Epidermal melanocyte (primary cell): ENCODE results near the gene COL25A1.
"Not testable (repeated sequence)": the region's sequence is repeated elsewhere in the genome, so short reads cannot be mapped to it uniquely, and the experiment has no call there.

Source experiments
- DNase-seq: peaks from one replicate; pipeline ENCODE4 v3.0.0; 2011; ENCODE audit warnings: low spot score; ENCODE audit not compliant: insufficient read length

Gene COL25A1

DNA sequence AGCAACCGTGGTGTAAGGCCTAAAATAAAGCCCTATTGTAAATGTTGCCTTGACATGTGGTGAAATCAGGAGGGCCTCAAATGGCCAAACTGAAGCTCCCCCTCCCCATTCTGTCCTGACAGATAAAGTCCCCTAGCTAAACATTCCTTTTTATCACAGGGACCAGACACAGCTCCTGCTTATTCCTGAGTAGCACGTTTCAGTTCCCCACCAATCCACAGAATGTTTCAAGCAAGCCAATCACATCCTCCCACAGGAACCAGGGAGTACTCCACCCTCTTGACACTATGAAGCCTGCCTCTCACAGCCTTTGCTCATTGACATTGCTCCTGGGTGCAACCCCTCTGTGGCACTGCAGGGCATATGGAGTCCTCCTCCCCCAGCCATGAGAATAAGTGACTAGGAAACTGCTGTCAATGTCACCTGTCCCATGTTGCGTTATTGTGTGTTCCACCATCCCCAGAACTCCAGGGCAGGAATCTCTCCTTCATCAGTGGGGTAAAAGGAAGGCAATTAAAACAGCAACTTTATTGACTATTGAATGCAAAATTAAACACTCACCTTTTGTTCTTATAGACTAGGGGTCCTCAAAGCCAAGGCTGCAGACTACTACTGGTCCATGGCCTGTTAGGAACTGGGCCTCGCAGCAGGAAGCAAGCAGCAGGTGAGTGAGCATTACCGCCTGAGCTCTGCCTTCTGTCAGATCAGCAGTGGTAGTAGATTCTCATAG is 128.1 kb downstream of the COL25A1 start:
- DNase-seq = no peak

DNA sequence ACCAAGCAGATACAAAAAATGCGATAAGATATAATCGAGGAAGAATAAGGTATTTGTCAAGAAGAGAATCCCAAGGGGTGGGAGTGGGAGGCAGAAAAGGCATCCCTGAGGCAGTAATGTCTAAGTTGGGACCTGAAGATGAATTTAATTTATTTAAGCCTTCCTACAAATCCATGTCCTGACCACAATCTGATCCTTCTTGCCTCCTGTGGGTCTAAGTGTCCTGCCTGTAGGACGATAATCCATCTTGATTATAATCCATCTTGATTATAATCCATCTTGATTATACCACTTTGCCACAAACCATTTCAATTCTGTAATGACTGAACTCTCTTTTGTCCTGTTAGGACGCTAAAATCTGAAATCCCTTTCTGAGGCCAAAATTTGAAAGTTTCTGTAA is 130.2 kb downstream of the COL25A1 start:
- DNase-seq = no peak

DNA sequence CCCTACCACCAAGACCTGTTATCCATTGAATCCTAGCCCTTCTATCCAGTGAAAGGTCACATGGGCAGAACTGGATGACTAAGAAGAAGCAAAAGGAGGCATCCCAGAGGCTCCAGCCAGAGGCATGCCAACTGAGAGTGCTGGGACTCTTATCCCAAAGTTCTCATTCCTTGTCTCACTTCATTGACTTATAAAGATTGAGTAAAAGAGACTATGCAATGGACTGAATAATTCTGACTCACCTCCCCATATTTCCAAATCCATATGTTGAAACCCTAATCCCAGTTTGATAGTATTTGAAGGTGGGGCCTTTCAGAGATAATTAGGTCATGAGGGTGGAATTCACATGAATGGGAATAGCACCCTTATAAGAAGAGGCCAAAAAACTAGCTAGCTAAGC is 131.4 kb downstream of the COL25A1 start:
- DNase-seq = no peak

DNA sequence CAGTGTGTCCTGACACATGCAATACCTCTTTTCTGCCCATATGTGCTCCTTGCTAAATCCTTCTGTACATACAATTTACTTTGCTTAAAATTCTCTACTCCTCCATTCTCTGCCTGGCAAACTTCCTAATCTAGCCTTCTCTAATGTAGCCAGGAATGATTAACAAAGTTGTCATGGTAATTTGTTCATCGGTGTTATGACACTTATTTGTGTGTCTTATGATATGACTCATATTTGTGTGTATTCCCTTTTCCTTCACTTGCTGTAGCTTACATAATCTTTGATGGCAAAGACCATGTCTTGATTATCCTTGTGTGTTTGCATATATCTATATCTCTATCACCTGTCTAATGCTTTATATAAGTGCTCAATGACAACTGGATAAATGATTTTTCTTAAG is 133.3 kb downstream of the COL25A1 start:
- DNase-seq = no peak

DNA sequence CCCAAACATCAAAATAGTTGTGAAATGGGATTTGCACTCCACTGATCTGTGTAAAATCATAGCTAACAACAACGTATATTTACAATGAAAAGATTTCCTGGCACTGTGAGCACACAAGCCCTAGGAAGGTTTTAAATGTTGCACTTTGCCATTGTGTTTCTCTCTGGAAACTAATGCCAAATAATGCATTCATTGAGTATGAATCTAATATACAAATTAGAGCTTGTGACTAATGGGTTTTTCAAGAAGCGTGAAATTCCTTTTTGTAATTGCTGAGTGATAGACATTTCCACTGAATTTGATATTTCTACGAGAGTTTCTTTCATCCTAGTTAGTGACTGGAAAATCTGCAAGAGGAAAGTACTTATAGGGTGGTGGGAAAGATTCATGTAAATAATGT is 135.9 kb downstream of the COL25A1 start:
- DNase-seq = no peak

DNA sequence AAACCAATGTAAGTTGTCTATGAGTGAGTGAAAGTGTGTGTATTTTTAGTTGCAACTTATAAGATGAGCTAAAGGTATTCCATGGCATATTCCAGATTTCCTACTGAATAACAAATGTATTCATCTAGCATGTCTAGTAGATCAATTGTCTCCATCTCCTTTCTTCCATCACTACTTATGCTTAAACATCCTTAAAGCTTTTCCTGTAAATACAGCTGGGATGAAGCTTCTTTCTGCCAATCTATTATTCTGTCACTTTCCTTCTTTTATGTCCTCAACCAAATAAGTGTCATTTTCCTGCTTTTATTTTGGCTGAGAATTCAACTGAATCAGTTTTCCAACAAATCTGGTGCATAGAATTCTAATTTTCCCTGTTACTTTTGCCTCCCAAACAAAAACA is 136.3 kb downstream of the COL25A1 start:
- DNase-seq = no peak

DNA sequence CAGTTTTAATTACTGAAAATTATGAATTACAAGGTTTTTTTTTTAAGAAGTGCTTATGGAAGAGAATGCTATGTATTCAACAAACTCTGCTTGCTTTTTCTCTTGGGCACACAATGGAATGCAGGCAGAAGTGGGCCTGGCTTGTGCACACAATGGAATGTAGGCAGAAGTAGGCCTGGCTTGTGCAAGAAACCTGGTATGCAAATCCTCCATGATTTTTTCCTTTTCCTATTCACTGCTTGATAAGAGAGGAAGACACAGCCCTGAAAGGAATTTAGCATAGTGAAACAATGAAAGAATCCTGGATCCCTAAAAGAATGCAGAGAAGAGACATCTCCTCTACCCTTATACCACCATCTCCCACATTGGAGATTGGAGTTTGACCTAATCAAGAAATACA is 138.4 kb downstream of the COL25A1 start:
- no peak for DNase-seq

DNA sequence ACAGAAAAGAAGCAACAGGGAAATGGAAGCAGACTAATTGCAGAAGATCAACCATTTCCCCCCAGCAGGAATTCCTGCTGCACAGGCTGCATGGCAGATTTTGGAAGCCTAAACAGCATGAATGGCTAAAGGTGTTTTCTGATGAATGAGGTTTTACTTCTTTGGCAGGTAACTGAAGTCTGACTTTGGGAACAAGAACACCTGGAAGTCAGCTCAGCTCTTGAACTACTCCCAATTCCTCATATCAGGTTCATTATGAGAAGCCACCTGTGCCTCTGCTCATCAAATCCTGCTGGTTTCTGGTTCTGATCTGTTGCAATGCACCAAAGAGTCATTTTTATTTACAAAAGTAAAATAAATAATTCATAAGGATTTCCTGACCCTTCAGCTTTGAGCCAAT is 139.0 kb downstream of the COL25A1 start:
- DNase-seq = no peak

DNA sequence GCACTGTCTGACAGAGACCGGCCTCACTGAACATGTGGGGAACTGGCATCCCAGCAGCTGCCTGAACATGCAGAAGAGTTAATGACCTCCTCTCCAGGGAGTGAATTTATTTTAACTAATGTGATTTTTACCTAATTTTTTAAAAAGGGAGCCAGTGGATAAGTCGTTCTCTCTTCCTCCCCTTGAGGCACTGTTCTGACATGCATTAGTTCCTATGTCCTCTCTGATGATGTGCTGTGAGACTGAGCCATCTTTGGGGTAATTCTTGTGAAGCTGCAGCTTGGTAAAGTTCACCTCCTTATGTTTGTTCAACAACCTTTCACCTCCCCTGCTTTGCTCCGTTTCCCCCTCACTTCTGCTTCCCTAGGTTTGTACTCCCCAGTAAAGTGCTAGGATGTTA is 139.7 kb downstream of the COL25A1 start:
- DNase-seq = no peak

DNA sequence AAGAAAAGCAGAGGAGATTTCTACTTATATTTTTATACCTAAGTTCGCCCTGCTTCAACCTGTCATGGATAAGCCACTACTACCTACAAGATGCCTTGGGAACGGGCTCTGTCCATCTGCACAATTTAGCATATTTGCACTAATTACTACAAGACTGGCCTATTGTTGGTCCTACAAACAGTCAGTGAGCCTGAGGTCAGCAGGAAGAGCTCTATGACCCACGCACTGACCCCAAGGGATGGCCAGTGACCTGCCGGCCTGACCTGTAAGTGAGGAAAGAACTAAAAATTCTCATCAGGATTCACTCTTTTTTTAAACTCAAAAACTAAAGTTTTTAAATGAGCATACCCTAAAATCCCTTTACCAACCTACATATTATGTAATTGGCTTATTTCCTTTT is 142.0 kb downstream of the COL25A1 start:
- no peak for DNase-seq

DNA sequence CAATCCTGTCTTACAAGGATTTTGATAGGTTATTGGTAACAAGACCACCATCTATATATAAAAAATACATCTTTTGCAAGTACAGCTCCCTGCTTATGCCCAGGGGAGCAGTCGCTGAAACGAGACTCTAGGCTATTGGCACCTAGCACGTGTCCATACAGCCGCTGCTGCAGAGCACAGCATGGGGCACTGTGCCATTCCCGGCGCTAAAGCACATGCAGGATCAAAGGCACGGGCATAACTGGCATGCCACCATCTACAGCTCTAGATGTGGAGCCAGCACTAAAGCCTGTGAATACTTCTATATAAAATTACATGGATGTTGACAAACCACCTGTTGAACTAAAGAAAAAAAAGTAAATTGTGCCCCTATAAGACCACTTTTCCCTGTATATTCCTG is 144.8 kb downstream of the COL25A1 start:
- DNase-seq = no peak

DNA sequence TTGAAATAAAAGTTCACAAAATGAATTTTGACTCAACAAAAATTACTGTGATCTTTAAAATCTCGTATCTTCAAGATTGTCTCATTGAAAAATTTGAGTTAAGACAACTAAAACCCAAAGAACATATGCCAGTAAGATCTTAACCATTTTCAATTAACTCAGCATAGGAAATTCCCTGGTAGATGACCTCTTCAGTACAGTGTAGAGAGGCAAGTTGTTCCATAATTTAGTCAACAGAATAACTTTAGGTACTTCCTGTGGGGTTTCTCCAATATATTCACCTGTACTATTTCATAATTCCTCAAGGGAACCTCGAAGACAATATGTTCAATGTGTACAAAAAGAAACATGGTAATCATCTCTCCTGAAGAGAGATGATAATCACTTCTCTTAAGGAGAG is 145.3 kb downstream of the COL25A1 start:
- DNase-seq = no peak

DNA sequence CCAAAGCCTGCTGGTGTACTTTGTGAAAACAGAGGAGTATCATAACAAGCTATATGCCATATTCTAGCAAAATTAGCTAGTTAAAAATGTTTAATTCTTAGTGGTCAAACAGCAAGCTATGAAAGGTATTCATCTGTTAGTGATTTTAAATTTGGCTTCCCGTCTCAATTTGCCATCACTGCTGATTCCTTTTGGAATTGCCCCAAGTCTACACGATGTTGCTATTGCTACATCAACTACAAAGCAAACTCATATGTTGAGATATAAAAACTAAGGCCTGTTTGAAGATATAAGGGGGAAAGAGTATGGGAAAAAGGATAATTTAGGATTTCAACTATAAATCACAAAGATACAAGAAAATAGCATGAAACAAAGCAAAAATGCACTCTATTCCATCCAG is 146.1 kb downstream of the COL25A1 start:
- no peak for DNase-seq

DNA sequence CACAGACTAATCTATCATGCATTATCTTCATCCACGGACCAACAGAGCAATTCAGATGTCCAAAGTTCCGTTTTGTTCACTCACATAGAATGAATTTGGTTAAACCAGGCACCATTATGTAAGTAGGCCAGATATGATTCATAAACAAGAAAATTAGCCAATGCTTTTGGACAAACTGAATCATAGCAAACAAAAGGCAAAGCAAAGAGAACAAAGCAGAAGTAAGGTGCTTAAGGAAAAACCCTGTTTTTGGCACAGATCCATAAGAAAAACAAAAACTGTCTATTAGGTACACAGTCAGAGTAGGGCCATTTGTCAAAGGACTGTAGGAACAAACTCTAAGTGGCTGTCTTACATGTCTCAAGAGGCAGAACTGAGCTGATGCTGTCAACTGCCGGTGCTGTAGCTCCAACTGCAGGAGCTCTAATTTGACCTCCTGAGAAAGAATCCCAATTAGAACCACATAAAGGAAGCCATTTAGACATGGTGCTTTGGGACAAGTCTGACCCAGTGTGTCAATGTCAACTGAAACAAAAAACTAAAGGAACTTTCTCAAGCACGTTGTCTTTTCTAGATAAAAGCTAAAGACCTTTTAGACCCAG is 146.7 kb downstream of the COL25A1 start:
- no peak for DNase-seq

DNA sequence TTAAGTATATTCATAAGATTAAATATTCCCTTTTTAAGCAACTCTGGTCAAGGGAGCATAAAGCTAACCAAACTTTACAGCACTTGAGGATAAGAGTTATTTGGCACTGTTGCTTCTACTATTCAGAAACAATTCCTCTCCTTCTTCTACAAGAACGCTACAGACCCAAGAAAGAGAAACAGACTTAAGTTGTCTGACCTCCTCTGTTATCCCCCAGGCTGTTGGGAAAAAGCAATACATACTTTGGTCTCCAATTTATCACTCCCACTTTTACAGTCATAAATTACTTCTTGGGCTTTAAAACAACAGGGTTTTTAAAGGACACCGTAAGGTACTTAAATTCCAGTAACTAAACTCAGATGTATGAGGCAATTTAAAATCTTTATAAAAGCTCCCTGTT is 147.4 kb downstream of the COL25A1 start:
- DNase-seq = peak; percentile 29

DNA sequence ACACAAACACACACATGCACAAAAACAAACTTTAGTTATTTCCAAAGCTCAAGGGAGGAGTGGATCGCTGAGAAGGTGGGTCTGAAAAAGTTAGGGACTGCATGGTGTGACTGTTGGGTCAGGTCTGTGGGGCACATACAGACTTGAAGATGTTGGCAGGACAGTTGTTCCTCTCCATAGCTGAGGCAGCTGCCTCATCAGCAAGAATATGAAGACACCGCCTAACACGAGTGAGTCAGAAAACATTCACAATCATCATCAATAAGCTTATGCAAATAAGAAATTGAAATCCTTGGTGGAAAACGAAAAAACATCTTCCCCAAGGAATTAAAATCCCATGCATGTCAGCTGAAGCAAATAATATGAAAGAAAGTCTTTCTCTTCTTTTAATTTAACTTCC is 148.0 kb downstream of the COL25A1 start:
- no peak for DNase-seq

DNA sequence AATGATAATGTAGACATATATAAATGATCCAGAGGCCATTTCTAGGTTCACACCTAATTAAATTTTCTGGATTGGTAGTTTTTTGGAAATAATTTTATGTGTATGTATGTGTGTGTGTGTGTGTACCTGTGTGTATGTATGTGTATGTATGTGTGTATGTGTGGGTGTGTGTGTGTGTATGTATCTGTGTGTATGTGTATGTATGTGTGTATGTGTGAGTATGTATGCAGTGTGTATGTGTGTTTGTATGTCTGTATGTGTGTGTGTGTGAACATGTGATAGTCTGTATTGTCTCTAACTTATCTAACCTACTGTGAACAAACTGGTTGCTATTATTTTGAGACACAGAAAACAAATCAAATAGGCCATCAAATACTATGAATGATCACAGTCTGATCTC is 152.6 kb downstream of the COL25A1 start:
- no peak for DNase-seq

DNA sequence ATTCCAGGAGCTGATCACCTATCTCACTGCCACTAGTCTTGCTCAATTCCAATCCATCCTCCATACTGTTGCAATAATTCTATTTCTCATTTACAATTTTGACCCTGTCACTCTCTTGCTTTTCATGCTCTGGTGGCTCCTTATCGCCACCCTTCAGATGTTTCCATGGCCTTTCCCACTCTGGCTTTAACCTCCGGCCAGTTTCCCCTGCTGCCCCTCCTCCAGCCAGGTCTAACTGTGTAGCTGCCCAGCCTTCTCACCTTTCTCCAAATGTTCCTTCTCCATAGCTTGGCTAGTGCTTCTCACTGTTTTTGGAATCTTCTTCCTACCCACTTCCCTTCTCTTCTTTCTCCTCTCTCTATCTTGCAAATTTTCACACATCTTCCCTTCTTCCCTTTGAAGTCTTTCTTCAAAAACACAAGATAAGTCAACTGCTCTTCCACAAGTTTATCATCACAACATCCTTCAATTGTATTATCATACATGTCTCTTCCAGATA is 153.8 kb downstream of the COL25A1 start:
- no peak for DNase-seq

DNA sequence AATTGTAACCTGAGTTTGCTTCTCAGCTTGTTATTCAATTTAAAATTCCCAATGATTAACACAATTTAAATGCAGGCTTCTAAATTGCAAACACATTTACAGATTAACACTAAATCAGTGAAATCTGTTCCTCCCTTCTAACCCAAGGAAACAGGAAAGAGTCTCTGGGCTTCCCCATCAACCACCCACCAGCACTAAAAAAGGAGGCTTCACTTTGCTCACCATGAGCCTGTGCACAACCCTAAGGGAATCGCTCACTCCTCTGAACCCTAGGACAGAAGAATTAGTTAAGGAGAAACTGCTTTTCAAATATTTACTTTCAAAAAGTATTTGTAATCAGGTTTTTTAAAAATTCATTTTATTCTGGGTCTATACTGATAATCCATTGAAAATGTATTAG is 155.3 kb downstream of the COL25A1 start:
- DNase-seq = no peak

DNA sequence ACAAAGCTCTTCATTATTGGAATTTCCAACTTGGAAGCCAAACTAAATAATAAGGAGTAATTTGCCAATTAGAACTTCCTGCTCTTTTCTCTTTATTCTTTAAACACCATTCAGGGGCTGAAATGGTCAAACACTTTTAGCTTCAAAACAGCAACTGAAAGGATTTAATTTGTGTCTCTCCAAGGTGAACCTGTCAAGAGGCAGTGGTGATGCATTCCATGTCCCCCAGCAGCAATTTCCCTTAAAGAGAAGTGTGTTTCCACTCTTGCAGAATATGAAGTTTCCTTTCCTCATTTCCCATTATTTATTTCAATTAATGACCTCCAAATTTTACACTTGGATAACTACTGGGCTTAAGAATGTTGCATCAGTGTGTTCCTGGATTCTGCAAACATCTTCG is 156.0 kb downstream of the COL25A1 start:
- no peak for DNase-seq

DNA sequence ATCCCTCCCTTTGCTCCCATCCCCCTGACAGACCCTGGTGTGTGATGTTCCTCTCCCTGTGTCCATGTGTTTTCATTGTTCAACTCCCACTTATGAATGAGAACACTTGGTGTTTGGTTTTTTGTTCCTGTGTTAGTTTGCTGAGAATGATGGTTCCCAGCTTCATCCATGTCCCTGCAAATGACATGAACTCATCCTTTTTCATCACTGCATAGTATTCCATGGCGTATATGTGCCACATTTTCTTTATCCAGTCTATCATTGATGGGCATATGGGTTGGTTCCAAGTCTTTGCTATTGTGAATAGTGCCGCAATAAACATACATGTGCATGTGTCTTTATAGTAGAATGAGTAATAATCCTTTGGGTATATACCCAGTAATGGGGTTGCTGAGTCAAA is 164.3 kb downstream of the COL25A1 start:
- DNase-seq = not testable (repeated sequence)

DNA sequence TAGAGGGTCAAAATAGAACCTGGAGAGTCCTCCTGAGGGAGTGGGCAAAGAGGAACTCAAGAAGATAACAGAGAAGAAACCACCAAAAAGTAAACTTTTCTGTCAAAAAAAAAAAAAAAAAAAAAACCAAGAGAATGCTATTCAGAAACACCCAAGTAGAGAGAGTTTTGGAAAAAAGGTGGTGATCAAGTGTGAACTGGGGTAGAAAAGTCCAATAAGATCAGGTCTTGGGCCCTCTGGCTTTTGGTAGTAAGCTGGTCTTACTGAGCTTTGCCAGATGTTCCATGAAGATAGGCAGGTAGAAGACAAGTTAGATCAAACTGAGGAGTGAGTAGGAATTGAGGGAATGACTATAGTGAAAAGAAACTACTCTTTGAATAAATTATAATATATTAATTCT is 167.5 kb downstream of the COL25A1 start:
- DNase-seq = no peak

DNA sequence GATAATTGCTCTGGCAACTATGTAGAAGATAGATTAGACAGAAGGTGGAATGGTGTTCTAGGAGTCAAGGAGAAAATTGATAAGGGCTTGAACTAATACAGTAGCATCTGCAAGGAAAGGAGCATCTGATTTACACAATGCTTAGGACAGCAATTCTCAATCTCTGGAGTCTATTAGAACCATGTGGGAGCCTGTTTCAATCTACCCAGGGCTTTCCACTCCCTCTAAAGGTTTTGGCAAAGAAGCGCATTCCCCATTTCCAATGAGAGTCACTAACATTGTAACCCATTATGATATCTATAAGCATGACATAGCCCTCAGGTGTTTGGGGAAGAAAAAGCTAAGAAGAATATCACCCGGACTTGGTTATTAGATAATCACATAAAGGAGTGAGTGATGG is 168.2 kb downstream of the COL25A1 start:
- no peak for DNase-seq
